H4 (cell line): ENCODE results near the gene SEMA6D. TPM values are rescaled to one million over a fixed set of nuclear protein-coding genes. Genes with fewer than 3 reads are reported as not detected.

Source experiments
- DNase-seq: peaks from one replicate; pipeline ENCODE4 v3.0.0-alpha.2; 2015; ENCODE audit warnings: low spot score
- total RNA-seq: library from RNA; depleted of rRNA; stranded (reverse); fragments of >200 nt; shearing (Covaris generic); gene quantifications from 2 replicates; pipeline ENCODE4 v1.2.3, GENCODE V29; 2014

SEMA6D gene
- total RNA-seq, 1 experiment from 2014 or later: 7.6 TPM

- no peak for DNase-seq
These were observed 26.6 kb downstream of the SEMA6D start for GRCh38 chr15:47743886-47744285.

GRCh38 chr15:47744496-47744895 is 27.2 kb downstream of the SEMA6D start:
- no peak for DNase-seq

GRCh38 chr15:47744973-47745372 is 27.7 kb downstream of the SEMA6D start:
- DNase-seq: no peak

- no peak for DNase-seq
These were observed 29.2 kb downstream of the SEMA6D start for GRCh38 chr15:47746516-47746915.

- DNase-seq: peak; percentile 19
These were observed 32.9 kb downstream of the SEMA6D start for GRCh38 chr15:47750030-47750739.

GRCh38 chr15:47750740-47751262 is 33.5 kb downstream of the SEMA6D start:
- DNase-seq: no peak

- no peak for DNase-seq
These were observed 36.3 kb downstream of the SEMA6D start for GRCh38 chr15:47753591-47753990.

- DNase-seq: no peak
These were observed 37.0 kb downstream of the SEMA6D start for GRCh38 chr15:47754312-47754711.

- no peak for DNase-seq
These were observed 38.6 kb downstream of the SEMA6D start for GRCh38 chr15:47755941-47756340.

GRCh38 chr15:47756872-47757271 is 39.6 kb downstream of the SEMA6D start:
- peak; percentile 54 for DNase-seq

GRCh38 chr15:47757331-47757730 is 40.0 kb downstream of the SEMA6D start:
- DNase-seq: no peak

- no peak for DNase-seq
These were observed 45.3 kb downstream of the SEMA6D start for GRCh38 chr15:47762621-47763020.

- no peak for DNase-seq
These were observed 47.4 kb downstream of the SEMA6D start for GRCh38 chr15:47764666-47765065.

- no peak for DNase-seq
These were observed 49.1 kb downstream of the SEMA6D start for GRCh38 chr15:47766406-47766805.

GRCh38 chr15:47767035-47767434 is 49.7 kb downstream of the SEMA6D start:
- no peak for DNase-seq

- no peak for DNase-seq
These were observed 51.4 kb downstream of the SEMA6D start for GRCh38 chr15:47768735-47769134.

GRCh38 chr15:47769166-47769565 is 51.9 kb downstream of the SEMA6D start:
- no peak for DNase-seq

- DNase-seq: no peak
These were observed 55.8 kb downstream of the SEMA6D start for GRCh38 chr15:47773143-47773542.

- DNase-seq: no peak
These were observed 61.0 kb downstream of the SEMA6D start for GRCh38 chr15:47778263-47778770.

- no peak for DNase-seq
These were observed 63.7 kb downstream of the SEMA6D start for GRCh38 chr15:47780971-47781370.

GRCh38 chr15:47781527-47781926 is 64.2 kb downstream of the SEMA6D start:
- no peak for DNase-seq

GRCh38 chr15:47784820-47785219 is 67.5 kb downstream of the SEMA6D start:
- DNase-seq: no peak

GRCh38 chr15:47786371-47786770 is 69.1 kb downstream of the SEMA6D start:
- DNase-seq: peak; percentile 19

GRCh38 chr15:47787875-47788274 is 70.6 kb downstream of the SEMA6D start:
- DNase-seq: no peak
